Keratinocyte (primary cell): ENCODE measurements around the gene NAALADL2.
"Not testable (repeated sequence)": the region's sequence is repeated elsewhere in the genome, so short reads cannot be mapped to it uniquely, and the experiment has no call there.

ENCODE experiments used
- CTCF ChIP-seq, 3 experiments: IDR thresholded peaks in 1 of 3; conservative IDR thresholded peaks in 1 of 3; optimal IDR thresholded peaks in 1 of 3; 2 replicates in 2 of 3; 3 replicates in 1 of 3; pipeline versions ENCODE3 to v1.5.1; 2011; ENCODE audit warnings: low read length in 3 of 3, mild to moderate bottlenecking in 3 of 3, moderate library complexity in 2 of 3, control low read depth in 1 of 3, inconsistent platforms in 1 of 3; ENCODE audit not compliant: insufficient read depth in 2 of 3; ENCODE audit errors: extremely low read depth in 1 of 3
- EZH2 ChIP-seq: IDR thresholded peaks from one replicate; pipeline ENCODE4 v1.6.1; 2012; ENCODE audit warnings: inconsistent platforms, mild to moderate bottlenecking, low read length, moderate library complexity

GRCh38 chr3:175835763-175836162 lies 976.6 kb downstream of the NAALADL2 start:
- not testable (repeated sequence) for TF ChIP-seq CTCF (optimal IDR thresholded peaks at IDR 0.05 in 1 of 3, IDR thresholded peaks at IDR 0.05 in 1 of 3, conservative IDR thresholded peaks at IDR 0.05 in 1 of 3; ENCODE audit: extremely low read depth in 1 of 3, insufficient read depth in 2 of 3, low read length in 3 of 3); EZH2
